Measurements from ENCODE around the gene MBD1. TPM values are rescaled to one million over a fixed set of nuclear protein-coding genes. Genes with fewer than 3 reads are reported as not detected.
A peak's percentile ranks its signal among the peaks of the same experiment; 100 is the strongest.

MBD1 gene
- total RNA-seq, 1 donor from 2014 or later, result 74.4 TPM

- peaks cover 49% of the 10 kb centered on the region for H4K20me1 ChIP-seq (ENCODE audit: insufficient read depth, low read length)
- H3K4me3 Mint-ChIP-seq (ENCODE audit: unreplicated experiment), result no peak overlapping the region
- no peaks in the 10 kb centered on the region for H3K9me3 Mint-ChIP-seq (ENCODE audit: unreplicated experiment)
- peaks cover 16% of the 10 kb centered on the region for H3K4me1 Mint-ChIP-seq (ENCODE audit: low read depth, unreplicated experiment)
- H3K9me3 ChIP-seq (ENCODE audit: insufficient read depth, low read depth, low read length), result no peaks in the 10 kb centered on the region
- H3K36me3 ChIP-seq (ENCODE audit: insufficient read depth, low read length), result peaks cover 50% of the 10 kb centered on the region
- H3K27ac ChIP-seq (ENCODE audit: low read depth, low read length), result no peak overlapping the region
- H3K79me2 ChIP-seq (ENCODE audit: insufficient read depth, low read length), result peaks cover 51% of the 10 kb centered on the region
- peaks cover 22% of the 10 kb centered on the region for H3K4me1 ChIP-seq (ENCODE audit: insufficient read depth, low read length)
- peak overlapping the region; percentile 18 for H3K27ac Mint-ChIP-seq (ENCODE audit: unreplicated experiment)
- peaks cover 32% of the 10 kb centered on the region for H3K36me3 Mint-ChIP-seq (ENCODE audit: low read depth, unreplicated experiment)
- no peaks in the 10 kb centered on the region for H3K27me3 Mint-ChIP-seq (ENCODE audit: low read depth, unreplicated experiment)
- no peak overlapping the region for H3K4me3 ChIP-seq (ENCODE audit: insufficient read depth, low read depth, low read length)
- DNase-seq (ENCODE audit: low read depth) (no peak), FAIRE-seq (no peak)
- no peak overlapping the region for H2AFZ ChIP-seq (ENCODE audit: low read depth, low read length)
- no peak for TF ChIP-seq EZH2 (IDR thresholded peaks at IDR 0.05; ENCODE audit: insufficient read depth, low read length)
- no peak for TF ChIP-seq CTCF (IDR thresholded peaks at IDR 0.05; ENCODE audit: insufficient read depth, low read depth, low read length)
- H3K4me2 ChIP-seq (ENCODE audit: low read length), result no peak overlapping the region
- no peak overlapping the region for H3K9ac ChIP-seq (ENCODE audit: low read length)
- H3K27me3 ChIP-seq (ENCODE audit: insufficient read depth, low read length), result no peaks in the 10 kb centered on the region
These were observed 4.9 kb downstream of the MBD1 start for GRCh38 chr18:50276452-50276851.

GRCh38 chr18:50275503-50276036, 5.8 kb downstream of the MBD1 start:
- H3K27me3 ChIP-seq (ENCODE audit: insufficient read depth, low read length), result no peaks in the 10 kb centered on the region
- no peak overlapping the region for H3K27ac Mint-ChIP-seq (ENCODE audit: unreplicated experiment)
- no peak for TF ChIP-seq CTCF (IDR thresholded peaks at IDR 0.05; ENCODE audit: insufficient read depth, low read depth, low read length)
- no peak for TF ChIP-seq EZH2 (IDR thresholded peaks at IDR 0.05; ENCODE audit: insufficient read depth, low read length)
- no peak overlapping the region for H3K4me3 ChIP-seq (ENCODE audit: insufficient read depth, low read depth, low read length)
- H3K36me3 ChIP-seq (ENCODE audit: insufficient read depth, low read length), result peaks cover 56% of the 10 kb centered on the region
- peaks cover 32% of the 10 kb centered on the region for H3K36me3 Mint-ChIP-seq (ENCODE audit: low read depth, unreplicated experiment)
- no peak for DNase-seq (ENCODE audit: low read depth)
- H3K4me1 ChIP-seq (ENCODE audit: insufficient read depth, low read length), result peaks cover 19% of the 10 kb centered on the region
- peak overlapping the region; percentile 50 for H3K4me3 Mint-ChIP-seq (ENCODE audit: unreplicated experiment)
- peaks cover 16% of the 10 kb centered on the region for H3K4me1 Mint-ChIP-seq (ENCODE audit: low read depth, unreplicated experiment)
- no peaks in the 10 kb centered on the region for H3K9me3 Mint-ChIP-seq (ENCODE audit: unreplicated experiment)
- no peak for FAIRE-seq
- no peaks in the 10 kb centered on the region for H3K27me3 Mint-ChIP-seq (ENCODE audit: low read depth, unreplicated experiment)
- no peak overlapping the region for H3K27ac ChIP-seq (ENCODE audit: low read depth, low read length)
- H4K20me1 ChIP-seq (ENCODE audit: insufficient read depth, low read length), result peaks cover 50% of the 10 kb centered on the region
- H3K79me2 ChIP-seq (ENCODE audit: insufficient read depth, low read length), result peaks cover 45% of the 10 kb centered on the region
- H3K9me3 ChIP-seq (ENCODE audit: insufficient read depth, low read depth, low read length), result no peaks in the 10 kb centered on the region
- no peak overlapping the region for H2AFZ ChIP-seq (ENCODE audit: low read depth, low read length)
- H3K4me2 ChIP-seq (ENCODE audit: low read length), result no peak overlapping the region
- no peak overlapping the region for H3K9ac ChIP-seq (ENCODE audit: low read length)

- Mint-ChIP-seq H3K9me3 (ENCODE audit: unreplicated experiment) (no peaks in the 10 kb centered on the region), H3K27me3 (ENCODE audit: low read depth, unreplicated experiment) (no peaks in the 10 kb centered on the region), H3K36me3 (ENCODE audit: low read depth, unreplicated experiment) (peaks cover 32% of the 10 kb centered on the region), H3K27ac (ENCODE audit: unreplicated experiment) (no peak overlapping the region), H3K4me1 (ENCODE audit: low read depth, unreplicated experiment) (peaks cover 12% of the 10 kb centered on the region), H3K4me3 (ENCODE audit: unreplicated experiment) (no peak overlapping the region)
- no peak overlapping the region for H3K4me3 ChIP-seq (ENCODE audit: insufficient read depth, low read depth, low read length)
- H2AFZ ChIP-seq (ENCODE audit: low read depth, low read length), result no peak overlapping the region
- H3K27me3 ChIP-seq (ENCODE audit: insufficient read depth, low read length), result no peaks in the 10 kb centered on the region
- H3K27ac ChIP-seq (ENCODE audit: low read depth, low read length), result no peak overlapping the region
- no peak overlapping the region for H3K9ac ChIP-seq (ENCODE audit: low read length)
- peaks cover 44% of the 10 kb centered on the region for H4K20me1 ChIP-seq (ENCODE audit: insufficient read depth, low read length)
- DNase-seq (ENCODE audit: low read depth) (no peak), FAIRE-seq (no peak)
- peaks cover 13% of the 10 kb centered on the region for H3K4me1 ChIP-seq (ENCODE audit: insufficient read depth, low read length)
- H3K9me3 ChIP-seq (ENCODE audit: insufficient read depth, low read depth, low read length), result no peaks in the 10 kb centered on the region
- H3K36me3 ChIP-seq (ENCODE audit: insufficient read depth, low read length), result peaks cover 58% of the 10 kb centered on the region
- H3K79me2 ChIP-seq (ENCODE audit: insufficient read depth, low read length), result peaks cover 38% of the 10 kb centered on the region
- H3K4me2 ChIP-seq (ENCODE audit: low read length), result no peak overlapping the region
- TF ChIP-seq EZH2 (IDR thresholded peaks at IDR 0.05; ENCODE audit: insufficient read depth, low read length), result no peak
- no peak for TF ChIP-seq CTCF (IDR thresholded peaks at IDR 0.05; ENCODE audit: insufficient read depth, low read depth, low read length)
These were observed 6.4 kb downstream of the MBD1 start for GRCh38 chr18:50274941-50275340.
